ENCODE measurements around the gene IGSF21. TPM values are rescaled to one million over a fixed set of nuclear protein-coding genes. Genes with fewer than 3 reads are reported as not detected.

IGSF21 gene
- total RNA-seq, 1 donor from 2014 or later, result 0.35 TPM

- Mint-ChIP-seq H3K4me1 (peaks cover 4% of the 10 kb centered on the region), H3K36me3 (ENCODE audit: low read depth) (no peaks in the 10 kb centered on the region), H3K9me3 (no peaks in the 10 kb centered on the region), H3K27me3 (ENCODE audit: low read depth) (peaks cover 18% of the 10 kb centered on the region), H3K4me3 (no peak overlapping the region), H3K27ac (ENCODE audit: unreplicated experiment) (no peak overlapping the region)
- TF ChIP-seq CTCF (conservative IDR thresholded peaks at IDR 0.05), result no peak
- DNase-seq (ENCODE audit: low read depth, low spot score), result no peak
Observed at GRCh38 chr1:18174037-18174436, 66.4 kb downstream of the IGSF21 start.

GRCh38 chr1:18175051-18175450, 67.5 kb downstream of the IGSF21 start:
- DNase-seq (ENCODE audit: low read depth, low spot score), result no peak
- Mint-ChIP-seq H3K4me3 (no peak overlapping the region), H3K36me3 (ENCODE audit: low read depth) (no peaks in the 10 kb centered on the region), H3K9me3 (no peaks in the 10 kb centered on the region), H3K27ac (ENCODE audit: unreplicated experiment) (no peak overlapping the region), H3K4me1 (peaks cover 4% of the 10 kb centered on the region), H3K27me3 (ENCODE audit: low read depth) (peaks cover 21% of the 10 kb centered on the region)
- TF ChIP-seq CTCF (conservative IDR thresholded peaks at IDR 0.05), result no peak

GRCh38 chr1:18175530-18176377, 68.2 kb downstream of the IGSF21 start:
- H3K4me1 Mint-ChIP-seq, result peaks cover 4% of the 10 kb centered on the region
- H3K4me3 Mint-ChIP-seq, result no peak overlapping the region
- no peak for TF ChIP-seq CTCF (conservative IDR thresholded peaks at IDR 0.05)
- peaks cover 21% of the 10 kb centered on the region for H3K27me3 Mint-ChIP-seq (ENCODE audit: low read depth)
- H3K9me3 Mint-ChIP-seq, result no peaks in the 10 kb centered on the region
- H3K36me3 Mint-ChIP-seq (ENCODE audit: low read depth), result no peaks in the 10 kb centered on the region
- H3K27ac Mint-ChIP-seq (ENCODE audit: unreplicated experiment), result no peak overlapping the region
- DNase-seq (ENCODE audit: low read depth, low spot score), result no peak

DNA sequence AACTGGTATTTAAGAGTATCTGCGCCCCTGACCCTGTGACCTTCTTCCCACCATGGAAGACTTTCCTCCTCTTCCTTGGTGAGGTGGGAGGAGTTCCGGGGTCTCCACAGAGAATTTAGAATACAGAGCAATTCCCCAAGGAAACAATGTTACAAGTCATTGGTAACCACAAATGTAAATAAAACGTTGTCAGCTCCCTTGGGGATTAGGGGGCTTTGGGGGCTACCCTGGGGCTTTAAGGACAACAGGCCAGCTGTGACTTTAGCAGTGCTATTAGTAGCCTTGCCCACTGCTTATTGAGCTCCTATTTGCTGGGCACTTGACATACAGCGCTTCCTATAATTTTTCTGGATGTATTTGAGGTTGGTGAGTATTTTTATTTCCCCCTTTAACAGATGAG, 69.0 kb downstream of the IGSF21 start:
- Mint-ChIP-seq H3K36me3 (ENCODE audit: low read depth) (no peaks in the 10 kb centered on the region), H3K27ac (ENCODE audit: unreplicated experiment) (no peak overlapping the region), H3K4me3 (no peak overlapping the region), H3K9me3 (no peaks in the 10 kb centered on the region), H3K4me1 (peaks cover 4% of the 10 kb centered on the region), H3K27me3 (ENCODE audit: low read depth) (peaks cover 21% of the 10 kb centered on the region)
- no peak for TF ChIP-seq CTCF (conservative IDR thresholded peaks at IDR 0.05)
- no peak for DNase-seq (ENCODE audit: low read depth, low spot score)

- peaks cover 4% of the 10 kb centered on the region for H3K4me1 Mint-ChIP-seq
- no peak for TF ChIP-seq CTCF (conservative IDR thresholded peaks at IDR 0.05)
- no peaks in the 10 kb centered on the region for H3K9me3 Mint-ChIP-seq
- no peak overlapping the region for H3K4me3 Mint-ChIP-seq
- H3K27ac Mint-ChIP-seq (ENCODE audit: unreplicated experiment), result no peak overlapping the region
- no peaks in the 10 kb centered on the region for H3K36me3 Mint-ChIP-seq (ENCODE audit: low read depth)
- DNase-seq (ENCODE audit: low read depth, low spot score), result no peak
- peaks cover 21% of the 10 kb centered on the region for H3K27me3 Mint-ChIP-seq (ENCODE audit: low read depth)
Observed at GRCh38 chr1:18178111-18178510, 70.5 kb downstream of the IGSF21 start.
